Right renal pelvis (tissue), 4 donors: ENCODE results near the gene ZNF608. TPM values are rescaled to one million over a fixed set of nuclear protein-coding genes. Genes with fewer than 3 reads are reported as not detected.

ENCODE experiments used
- DNase-seq, 4 donors: peaks; one replicate each; pipeline ENCODE4 v3.0.0-alpha.2; 2013; ENCODE audit warnings: low read depth in 4 of 4, low spot score in 3 of 4, missing footprints in 1 of 4
- polyA plus RNA-seq, 4 donors: library from polyadenylated mRNA; unstranded; fragments of 120-200 nt; gene quantifications; one replicate each; pipeline ENCODE4 v1.2.1, GENCODE V29; 2013; ENCODE audit not compliant: insufficient read length in 4 of 4

ZNF608 gene
- polyA plus RNA-seq, 4 donors, result 51.1 to 74.8 (median 67.9) TPM

- DNase-seq, result no peak
These were observed 6.4 kb downstream of the ZNF608 start for GRCh38 chr5:124740071-124740470.

DNA sequence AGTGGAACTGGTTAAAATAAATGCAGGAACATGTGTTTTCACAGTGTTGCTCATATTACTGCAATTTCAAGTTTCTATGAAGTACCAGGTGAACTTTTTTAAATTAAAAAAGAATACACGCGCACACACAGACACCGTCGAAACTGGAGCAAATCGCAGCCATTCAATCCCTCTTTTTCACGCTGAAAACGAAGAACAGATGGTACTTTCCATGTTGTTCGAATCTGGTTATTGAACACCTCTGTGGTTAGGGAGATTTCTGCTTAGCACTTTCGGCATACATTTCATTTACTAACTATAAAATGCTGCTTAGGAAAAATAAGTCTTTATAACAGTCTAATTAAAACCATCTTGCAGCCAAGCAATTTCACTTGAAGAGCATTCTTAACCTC is 6.8 kb downstream of the ZNF608 start:
- no peak for DNase-seq

DNA sequence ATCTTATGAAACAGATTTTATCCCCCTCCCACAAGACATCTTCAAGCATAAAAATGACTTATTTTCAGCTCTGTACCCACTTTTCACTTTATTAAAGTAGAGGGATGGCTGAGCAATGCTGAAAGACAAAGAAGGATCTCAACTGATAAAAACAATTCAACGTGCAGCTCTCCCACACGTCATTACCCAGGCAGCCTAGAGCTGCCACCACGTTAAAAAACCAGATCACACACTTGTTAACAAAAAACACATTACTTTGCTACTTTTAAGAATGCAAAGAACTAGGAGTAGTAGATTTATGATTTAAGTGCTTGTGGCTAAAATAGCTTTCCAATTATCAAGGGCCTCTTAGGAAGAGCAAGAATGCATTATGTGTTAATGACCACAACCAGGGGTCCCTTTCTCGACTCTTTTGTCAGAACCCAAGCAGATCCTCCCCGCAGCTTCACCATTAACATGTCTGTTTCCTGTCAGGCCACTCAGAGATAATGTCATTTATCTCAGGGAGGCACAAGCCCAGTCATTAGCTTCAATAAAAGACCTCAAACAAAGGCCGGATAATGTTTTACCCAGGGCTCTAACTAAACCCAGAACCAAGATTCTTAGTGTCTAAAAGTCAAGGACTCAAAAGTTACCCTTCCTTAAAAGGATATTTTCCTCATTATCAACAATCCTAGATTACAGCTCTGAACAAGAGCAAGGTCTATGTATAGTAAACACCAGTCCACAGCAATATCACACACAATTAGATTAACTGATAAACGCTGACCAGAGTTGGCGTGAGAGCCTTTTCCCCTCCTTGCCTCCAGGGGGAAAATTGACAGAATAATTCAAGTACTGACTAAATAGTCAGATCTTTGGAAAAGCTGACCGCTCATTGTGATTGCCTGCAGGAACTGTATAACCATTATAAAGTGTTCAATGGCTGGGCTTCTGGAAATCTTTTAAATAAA is 7.5 kb downstream of the ZNF608 start:
- DNase-seq, result no peak

GRCh38 chr5:124737651-124738050 is 8.8 kb downstream of the ZNF608 start:
- DNase-seq, result no peak

DNA sequence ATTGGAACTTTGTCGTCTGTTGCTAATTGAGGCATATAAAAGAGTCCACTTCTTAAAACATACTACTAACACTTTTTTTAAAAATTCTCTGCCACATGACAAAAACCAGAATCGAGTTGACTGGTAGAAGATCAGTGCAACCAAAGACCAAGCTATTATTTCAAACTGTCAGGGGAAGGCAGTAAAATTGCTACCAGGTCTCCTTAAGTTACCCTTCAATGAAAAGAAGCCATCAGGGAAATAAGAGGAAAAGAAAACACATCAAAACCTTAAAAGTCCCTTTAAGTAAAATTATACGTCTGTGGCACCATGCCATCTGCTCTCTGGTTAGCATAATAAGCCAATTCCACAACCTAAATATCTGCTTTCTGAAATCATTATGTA is 9.6 kb downstream of the ZNF608 start:
- no peak for DNase-seq

DNA sequence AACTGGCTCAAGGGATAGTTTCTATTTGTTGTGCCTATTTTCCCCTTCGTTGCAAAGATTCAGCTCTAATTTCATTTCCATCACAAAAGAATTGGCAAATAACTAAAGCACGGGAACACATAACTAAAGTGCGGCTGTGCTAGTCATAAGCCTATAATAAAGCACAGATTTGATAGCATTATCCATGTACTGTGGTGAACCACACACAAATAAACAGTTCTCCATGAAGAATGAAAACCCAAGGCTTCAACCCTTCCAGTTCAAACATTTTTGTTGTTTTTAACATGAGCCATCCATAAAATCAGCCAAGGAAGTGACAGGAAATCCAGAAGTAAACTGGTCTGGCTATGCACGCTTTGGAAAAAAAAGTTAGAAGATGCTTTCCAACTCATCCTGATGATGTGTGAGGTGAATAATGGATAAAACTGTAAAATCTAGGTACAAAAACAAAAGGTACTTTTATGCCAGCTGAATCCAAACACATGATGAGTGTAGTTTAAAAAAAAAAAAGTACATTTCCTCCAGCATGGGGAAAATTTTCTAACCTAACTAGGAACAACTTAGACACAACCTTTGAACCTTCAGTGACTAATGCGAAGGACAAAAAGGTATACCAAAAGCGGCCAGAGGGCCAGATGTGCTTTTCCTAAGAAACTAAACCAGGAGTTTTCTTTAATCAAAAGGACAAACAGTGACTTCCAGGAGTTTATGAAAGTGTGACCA is 10.2 kb downstream of the ZNF608 start:
- no peak for DNase-seq

DNA sequence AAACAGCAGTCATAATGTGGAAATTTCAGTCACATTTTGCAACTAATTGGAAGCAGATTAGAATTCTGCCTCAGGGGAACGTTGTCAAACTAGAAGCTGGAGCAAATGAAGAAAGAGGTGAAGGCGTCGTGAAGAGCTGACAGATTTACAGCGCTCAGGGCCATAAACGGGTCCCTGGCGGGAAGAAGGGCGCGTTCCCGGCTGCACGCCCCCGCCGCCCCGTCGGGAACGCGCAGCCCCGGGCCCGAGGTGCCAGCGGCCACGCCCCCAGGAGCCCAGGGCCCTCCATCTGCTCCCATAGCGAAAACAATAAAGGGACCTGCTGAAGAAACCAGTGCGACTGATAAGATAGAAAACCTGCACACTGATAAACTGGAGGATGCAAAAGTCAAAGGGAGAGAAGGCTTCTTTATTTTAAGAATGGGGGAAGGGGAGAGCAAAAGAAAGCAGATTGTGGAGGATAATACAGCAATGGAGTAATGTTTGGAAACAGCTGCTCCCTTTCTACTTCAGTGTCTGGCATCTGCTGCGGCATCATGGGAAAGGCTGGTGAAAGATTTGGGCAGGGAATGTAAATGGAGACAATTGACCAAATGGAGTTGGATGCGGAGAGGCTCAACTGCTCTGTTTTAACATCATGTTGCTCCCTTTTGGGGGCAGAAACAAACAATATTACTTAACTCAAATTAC is 11.1 kb downstream of the ZNF608 start:
- DNase-seq, result no peak

DNA sequence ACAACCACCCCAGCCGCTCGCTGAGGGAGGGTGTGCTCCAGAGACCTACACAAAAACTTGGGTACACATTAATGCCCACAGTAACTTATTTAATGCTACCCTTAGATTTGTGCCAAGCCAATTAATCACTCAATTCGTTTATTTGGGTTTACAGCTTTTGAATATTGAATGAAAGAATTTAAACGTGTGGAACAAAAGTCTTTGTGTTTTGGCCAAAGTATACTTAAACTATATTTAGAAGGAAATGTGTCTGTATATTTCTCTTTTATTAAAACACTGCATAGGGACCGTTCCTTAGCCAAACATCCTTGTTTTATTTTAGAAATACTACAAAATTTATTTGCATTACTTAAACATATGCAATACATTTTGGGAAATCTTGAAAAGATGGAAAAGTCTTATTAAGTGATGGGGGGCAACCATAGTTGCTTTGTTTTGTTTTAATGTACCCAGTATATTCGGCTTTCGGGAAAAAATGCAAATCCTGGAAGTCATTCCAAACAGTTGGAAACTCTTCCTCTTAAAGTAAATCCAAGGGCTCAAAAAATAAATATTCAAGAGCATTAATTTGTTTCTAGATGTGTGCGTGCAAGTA is 11.8 kb downstream of the ZNF608 start:
- DNase-seq, result no peak

- no peak for DNase-seq
These were observed 13.1 kb downstream of the ZNF608 start for GRCh38 chr5:124733329-124733650.

DNA sequence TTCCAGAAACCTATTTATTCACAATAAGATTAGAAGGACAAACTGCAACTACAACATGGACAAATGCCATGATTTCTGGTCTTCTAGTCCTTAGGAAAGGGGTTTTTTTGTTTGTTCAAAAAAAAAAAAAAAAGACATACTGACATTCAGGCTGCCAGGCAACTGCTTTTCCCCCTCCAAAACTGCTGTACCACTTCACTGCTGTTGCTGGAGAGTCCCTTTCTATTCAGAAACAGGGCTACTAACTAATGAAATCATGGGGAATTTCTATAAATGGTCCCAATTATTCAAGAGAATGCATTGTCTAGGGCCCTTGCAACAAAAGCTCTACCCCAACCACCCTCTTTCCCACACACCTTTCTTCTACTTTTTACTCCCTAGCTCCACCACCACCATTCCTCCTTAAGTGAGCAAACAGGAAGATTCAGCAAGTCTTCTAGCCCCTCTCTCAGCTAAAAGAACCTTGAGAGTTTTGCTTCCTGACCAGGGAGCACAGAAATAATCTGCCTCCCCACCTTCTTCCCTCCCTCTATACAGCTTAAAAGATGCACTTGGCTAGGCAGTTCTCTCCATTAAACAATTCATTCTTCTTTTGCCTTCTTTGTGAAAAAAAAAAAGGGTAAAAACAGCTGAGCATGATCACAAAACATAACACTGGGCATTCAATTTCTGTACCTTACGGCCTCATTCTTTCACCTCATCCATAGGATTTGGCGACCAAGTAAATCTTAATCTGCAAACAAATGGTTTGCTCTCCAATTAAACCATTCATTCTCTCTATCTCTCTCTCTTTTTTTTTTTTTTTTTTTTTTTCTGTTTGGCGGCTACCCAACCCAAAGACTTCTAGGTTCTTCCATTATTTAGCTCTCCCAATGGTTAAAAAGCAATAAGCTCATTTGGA is 13.8 kb downstream of the ZNF608 start:
- DNase-seq, result no peak

GRCh38 chr5:124730381-124730780 is 16.1 kb downstream of the ZNF608 start:
- DNase-seq, result no peak

DNA sequence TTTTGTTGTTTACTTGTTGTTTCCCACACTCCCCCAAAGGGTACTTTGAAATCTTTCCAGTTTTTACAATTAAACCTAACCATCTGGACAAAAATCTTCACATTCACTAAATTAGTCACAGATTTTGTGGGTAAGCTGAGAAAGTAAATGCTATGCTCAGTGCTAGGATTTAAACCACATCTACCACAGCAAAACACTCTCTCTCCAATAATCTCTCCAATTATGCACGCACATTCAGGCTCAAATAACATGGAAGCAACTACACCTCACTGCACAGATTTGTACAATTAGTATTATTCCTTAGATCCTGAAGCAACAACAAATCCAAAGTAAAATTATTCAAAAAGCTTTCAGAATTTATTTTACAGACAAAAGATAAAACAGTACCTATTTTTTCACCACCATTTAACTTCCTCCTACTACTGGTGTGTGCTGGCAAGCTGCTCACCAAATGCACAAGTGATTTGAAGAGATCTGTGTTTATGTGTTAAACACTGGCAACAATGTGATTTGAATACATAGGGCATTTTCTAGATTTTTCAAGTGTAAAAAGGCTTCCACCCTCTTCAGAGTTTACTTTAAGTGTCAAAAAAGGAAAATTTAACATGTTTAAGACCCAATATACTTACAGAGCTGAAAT is 16.6 kb downstream of the ZNF608 start:
- DNase-seq, result no peak

- no peak for DNase-seq
These were observed 17.5 kb downstream of the ZNF608 start for GRCh38 chr5:124728968-124729332.

GRCh38 chr5:124728331-124728967 is 18.0 kb downstream of the ZNF608 start:
- no peak for DNase-seq

DNA sequence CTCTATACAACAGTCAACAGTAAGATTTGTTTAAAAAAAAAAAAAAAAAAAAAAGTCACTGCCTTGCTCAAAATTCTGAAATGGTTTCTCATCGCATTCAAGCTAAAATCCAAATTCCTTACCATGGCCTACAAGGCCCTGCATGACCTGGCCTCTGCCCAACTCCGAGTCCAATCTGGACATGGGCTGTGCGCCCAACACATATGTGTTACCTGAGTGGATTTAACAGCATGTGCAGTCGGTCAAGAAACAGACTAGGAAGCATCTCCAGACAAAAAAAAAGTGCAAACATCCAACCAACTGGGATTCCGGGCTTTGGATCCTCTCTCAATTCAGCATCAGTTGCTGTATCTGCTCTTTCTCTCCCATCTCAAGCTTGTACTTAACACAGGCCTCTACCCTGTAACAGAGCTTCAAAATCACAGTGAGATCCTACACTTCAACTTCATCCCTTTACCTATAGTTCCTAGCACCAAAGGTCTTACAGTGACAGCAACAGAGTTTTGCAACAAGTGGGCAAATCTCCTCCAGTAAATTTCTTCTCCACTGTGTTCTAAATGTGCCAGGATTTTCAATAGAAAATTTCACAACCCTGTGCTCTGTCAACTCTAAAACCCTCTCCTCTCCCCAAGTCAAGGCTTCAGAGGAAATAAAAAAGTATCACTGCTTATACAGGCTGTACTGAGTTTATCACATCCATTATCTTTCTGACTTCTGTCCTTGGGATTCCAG is 19.6 kb downstream of the ZNF608 start:
- DNase-seq, result no peak

- no peak for DNase-seq
These were observed 20.7 kb downstream of the ZNF608 start for GRCh38 chr5:124725622-124726258.

DNA sequence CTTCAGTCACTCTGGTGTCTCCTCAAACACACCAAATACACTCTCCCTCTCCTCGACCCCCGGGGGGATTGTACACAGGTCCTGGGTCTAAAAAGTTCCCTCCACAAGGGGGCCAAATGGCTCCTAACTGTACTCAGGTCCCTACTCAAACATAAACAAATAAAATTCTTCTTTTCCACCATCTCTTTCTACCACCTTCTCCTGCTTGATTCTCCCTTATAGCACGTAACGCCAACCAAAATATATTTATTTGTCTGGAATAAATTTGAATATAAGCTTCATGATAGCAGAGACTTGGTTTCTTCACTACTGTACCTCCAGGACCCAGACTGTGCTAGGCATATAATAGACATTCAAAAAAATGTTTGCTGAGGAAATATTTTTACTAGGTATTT is 21.4 kb downstream of the ZNF608 start:
- no peak for DNase-seq
